NB4 (cell line): ENCODE measurements around the gene JAG2.
A peak's percentile ranks its signal among the peaks of the same experiment; 100 is the strongest.

ENCODE experiments used
- DNase-seq: peaks from one replicate; pipeline ENCODE4 v3.0.0; 2010; ENCODE audit warnings: low read depth
- H3K4me3 ChIP-seq: one replicate; pipeline ENCODE4 v1.5.1; 2011; ENCODE audit warnings: mild to moderate bottlenecking, low read depth, low read length, moderate library complexity
- CTCF ChIP-seq: IDR thresholded peaks from one replicate; pipeline ENCODE4 v1.5.1; 2012; ENCODE audit warnings: low read depth, low read length
- MYC ChIP-seq: IDR thresholded peaks from 2 replicates; pipeline ENCODE4 v1.6.1; 2011; ENCODE audit warnings: low read depth, low read length
- POLR2A ChIP-seq: IDR thresholded peaks from 2 replicates; pipeline ENCODE4 v1.6.1; 2011; ENCODE audit warnings: mild to moderate bottlenecking; ENCODE audit not compliant: insufficient read length; ENCODE audit errors: extremely low read depth
- TF ChIP-seq, protein P1 (sequence below): IDR thresholded peaks from 2 replicates; pipeline ENCODE4 v1.6.1; 2011; ENCODE audit warnings: low read depth, low read length

JAG2 gene

GRCh38 chr14:105097794-105098127 lies 70.8 kb downstream of the JAG2 start:
- H3K4me3 ChIP-seq = no peak overlapping the region
- DNase-seq = no peak
- TF ChIP-seq, protein P1, sequence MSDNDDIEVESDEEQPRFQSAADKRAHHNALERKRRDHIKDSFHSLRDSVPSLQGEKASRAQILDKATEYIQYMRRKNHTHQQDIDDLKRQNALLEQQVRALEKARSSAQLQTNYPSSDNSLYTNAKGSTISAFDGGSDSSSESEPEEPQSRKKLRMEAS = no peak
- no peak for TF ChIP-seq CTCF
- no peak for TF ChIP-seq POLR2A
- TF ChIP-seq MYC = no peak

- no peak for DNase-seq
- no peak overlapping the region for H3K4me3 ChIP-seq
- TF ChIP-seq, protein P1 = no peak
- TF ChIP-seq POLR2A (no peak), CTCF (no peak), MYC (no peak)
These were observed 72.2 kb downstream of the JAG2 start for GRCh38 chr14:105096206-105096875.

DNA sequence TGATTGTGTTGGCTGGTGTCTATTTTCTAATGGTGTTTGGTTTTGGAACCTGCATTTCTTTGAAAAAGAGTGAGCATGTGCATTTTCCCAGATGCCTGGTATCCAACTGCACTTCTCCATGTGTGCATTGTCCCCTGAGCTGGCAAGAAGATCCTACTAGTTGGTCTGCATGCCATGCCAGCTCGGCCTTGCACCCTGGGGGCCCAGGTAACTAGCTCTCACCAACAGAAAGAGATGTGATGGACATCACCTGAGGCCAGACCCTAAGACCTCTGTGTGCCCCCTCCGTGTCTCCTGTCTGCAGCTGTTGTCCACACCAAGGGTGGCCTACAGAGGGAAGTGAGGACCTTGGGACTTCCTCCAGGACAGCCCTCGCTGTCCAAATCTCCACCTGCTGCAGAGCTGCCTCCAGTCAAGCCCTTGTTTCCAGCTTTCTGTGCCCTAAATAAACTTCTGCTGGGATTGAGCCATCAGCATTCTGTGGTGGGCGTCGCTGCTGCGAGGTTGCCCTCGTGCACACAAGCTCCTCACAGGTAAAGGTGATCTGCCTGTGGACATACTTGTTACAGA lies 73.3 kb downstream of the JAG2 start:
- no peak overlapping the region for H3K4me3 ChIP-seq
- no peak for TF ChIP-seq MYC
- DNase-seq = no peak

DNA sequence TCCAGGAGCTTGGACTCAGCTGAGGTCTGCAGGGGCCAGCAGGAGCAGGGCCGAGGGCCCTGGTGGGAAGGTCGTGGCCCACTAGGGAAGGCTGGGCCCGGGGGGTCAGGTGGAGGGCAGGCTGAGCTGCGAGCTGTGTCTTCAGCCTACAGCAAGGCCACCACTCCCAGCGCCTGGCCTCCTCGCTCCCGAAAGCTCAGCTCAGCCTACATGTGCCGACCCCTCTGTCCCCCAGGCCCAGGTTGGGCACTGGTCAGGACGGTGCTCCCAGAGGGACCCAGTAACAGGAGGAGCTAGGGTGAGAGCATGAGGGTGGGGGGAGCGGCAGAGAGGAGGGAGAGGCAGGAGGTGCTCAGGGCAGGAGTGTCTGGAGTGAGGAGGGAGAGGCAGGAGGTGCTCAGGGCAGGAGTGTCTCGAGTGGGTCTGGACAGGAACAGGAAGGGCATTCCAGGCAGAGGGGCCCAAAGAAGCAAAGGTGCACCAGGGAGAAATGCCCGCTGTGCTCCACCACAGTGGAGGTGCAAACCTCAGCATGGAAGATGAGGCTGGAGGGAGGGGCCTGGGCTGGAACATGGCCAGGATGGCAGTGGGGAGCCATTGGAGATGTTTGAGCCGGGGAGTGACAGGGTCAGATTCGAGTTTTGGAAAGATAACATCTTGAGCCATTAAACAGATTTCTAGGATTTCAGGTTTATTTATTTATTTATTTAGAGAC lies 74.2 kb downstream of the JAG2 start:
- DNase-seq = no peak
- no peak overlapping the region for H3K4me3 ChIP-seq
- TF ChIP-seq POLR2A = no peak
- TF ChIP-seq, protein P1 = no peak
- no peak for TF ChIP-seq CTCF
- no peak for TF ChIP-seq MYC

GRCh38 chr14:105093431-105094192 lies 75.0 kb downstream of the JAG2 start:
- DNase-seq = peak; percentile 64
- TF ChIP-seq CTCF (peak; percentile 24), MYC (no peak), POLR2A (no peak)

DNA sequence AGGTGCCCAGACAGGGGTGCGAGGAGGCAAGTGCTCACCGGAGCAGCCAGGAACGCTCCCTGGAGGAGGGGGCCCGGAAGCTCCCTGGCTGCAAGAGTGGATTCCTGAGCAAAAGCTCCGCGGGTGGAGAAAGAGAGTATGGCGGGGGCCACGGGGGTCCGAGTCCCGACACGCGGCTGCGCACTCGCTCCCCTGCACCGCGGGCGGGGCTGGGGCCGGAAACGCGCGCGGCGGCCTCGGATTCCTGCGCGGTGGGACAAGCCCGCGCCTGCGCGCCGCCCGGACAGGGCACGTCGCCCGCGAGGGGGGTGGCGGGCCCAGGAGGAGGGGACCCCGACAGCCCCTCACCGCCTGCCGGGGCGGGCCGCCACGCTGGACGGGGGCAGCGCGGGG lies 75.5 kb downstream of the JAG2 start:
- no peak for DNase-seq
- TF ChIP-seq POLR2A = no peak
- no peak for TF ChIP-seq MYC
- TF ChIP-seq CTCF = no peak
- TF ChIP-seq, protein P1 = no peak
- H3K4me3 ChIP-seq = no peak overlapping the region

More at GRCh38 chr14:105093431-105094192, 75.0 kb downstream of the JAG2 start:
- H3K4me3 ChIP-seq = no peak overlapping the region
